GM18508 (cell line): Measurements from ENCODE around the gene SPACA9.

Experiments
- ATAC-seq: cut with Tn5 transposase; IDR thresholded peaks from one replicate; pipeline ENCODE4 v1.9.1; 2021; ENCODE audit warnings: moderate number of reproducible peaks; ENCODE audit not compliant: insufficient read depth, unreplicated experiment

SPACA9 gene

DNA sequence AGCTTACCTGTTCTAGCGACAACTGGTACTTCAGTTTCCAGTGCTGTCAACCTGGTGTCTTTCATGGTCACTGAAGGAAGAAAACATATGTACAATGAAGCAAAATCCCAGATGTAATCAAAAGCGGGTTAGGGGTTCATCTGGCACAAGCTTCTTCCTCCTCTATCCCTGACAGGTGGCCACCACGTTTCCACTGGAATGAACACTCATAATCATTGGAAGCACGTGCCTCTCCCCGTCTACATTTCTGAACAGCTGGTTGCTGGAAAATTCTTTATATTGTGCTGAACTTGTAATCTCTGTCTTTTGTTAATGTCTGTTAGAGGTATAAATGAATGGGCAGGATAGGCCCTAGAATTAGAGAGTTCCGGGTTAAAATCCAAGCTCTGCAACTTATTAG lies 56.3 kb downstream of the SPACA9 start:
- ATAC-seq: no peak

DNA sequence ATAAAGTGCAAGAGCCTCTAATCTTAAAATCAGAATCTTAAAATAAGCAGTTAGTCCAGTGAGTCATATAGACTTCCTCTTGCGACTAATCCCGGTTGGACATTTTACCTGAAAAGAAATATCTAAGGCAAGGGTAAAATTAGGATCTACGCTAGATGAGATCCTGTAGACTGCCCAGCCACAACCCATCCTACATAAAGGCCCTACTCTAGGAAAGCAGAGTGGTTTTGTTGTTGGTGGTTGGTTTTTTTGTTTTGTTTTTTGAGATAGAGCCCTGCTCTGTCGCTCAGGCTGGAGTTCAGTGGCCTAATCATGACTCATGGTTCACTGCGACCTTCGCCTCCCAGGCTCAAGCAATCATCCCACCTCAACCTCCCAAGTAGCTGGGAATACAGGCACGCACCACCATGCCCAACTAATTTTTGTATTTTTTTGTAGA lies 58.8 kb downstream of the SPACA9 start:
- ATAC-seq: no peak

DNA sequence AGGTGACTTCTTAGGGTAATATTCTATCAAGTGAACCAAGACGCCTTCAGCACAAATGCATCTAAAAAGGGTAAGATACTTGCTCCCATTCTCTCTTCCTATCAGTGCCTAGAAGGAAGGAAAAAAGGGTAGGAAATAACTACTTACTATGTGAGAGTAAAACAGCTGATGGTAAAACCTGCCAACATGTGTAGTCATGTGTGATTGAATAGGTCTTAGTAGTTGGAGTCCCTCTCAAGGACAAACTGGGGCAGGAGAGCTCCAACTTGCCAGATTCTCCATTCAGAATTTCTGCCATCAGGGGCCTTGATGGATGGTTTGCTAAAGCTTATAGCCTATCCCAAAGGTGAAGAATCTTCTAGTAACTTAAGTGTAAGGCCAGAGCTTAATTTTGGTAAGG lies 60.5 kb downstream of the SPACA9 start:
- no peak for ATAC-seq
